HG03521 (cell line): ENCODE measurements around the gene DPP6.

Experiments
- ATAC-seq: cut with Tn5 transposase; IDR thresholded peaks from one replicate; pipeline ENCODE4 v1.9.1; 2021; ENCODE audit warnings: mild to moderate bottlenecking, moderate library complexity; ENCODE audit not compliant: unreplicated experiment

The DPP6 gene

DNA sequence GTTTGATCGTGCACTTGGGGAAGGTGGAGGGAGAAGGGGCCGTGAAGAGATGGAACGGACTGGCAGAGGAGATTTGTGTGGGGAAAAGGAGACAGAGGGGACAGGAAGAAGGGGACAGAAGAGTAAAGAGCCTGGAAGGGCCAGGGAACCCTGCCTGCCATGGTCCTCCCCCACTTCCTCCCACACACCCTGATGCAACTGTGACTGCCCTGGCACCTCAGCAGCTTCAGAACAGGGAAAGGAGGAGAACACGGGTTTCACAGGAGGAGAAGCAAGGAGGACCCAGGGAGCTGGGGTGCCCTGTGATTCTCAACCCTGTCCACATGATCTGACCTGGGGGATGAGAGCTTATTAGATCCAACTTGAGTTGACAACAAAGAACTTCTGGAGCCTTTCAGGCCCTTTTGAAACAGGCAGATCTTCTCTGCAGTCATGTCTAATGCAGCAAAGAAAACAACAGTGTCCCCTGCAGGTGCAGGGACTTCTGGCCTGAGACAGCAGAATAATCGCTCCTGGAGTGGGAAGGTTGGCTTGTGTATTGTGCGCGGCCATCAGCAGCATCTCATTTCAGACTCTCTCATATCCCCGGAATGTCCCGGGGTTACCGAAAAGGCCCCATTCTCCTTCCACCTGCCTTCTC, 529.2 kb downstream of the DPP6 start:
- no peak for ATAC-seq

DNA sequence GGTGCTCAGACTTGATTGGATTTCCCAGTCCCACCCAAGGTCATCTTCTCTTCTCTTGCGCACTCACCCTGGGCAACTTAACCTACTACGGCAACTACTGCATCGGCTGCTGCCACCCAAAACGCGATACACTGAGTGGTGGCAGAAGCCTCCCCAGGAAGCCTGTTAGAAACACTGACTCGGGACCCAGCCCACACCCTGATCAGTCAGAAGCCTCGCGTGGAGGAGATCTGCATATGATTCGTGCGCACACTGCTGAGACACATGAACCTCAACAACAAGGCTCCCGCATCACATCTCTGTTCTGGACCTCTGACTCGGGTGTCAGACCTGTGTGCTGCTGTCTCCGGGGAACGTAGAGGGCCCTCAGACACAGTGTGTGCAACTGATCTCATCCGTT, 531.3 kb downstream of the DPP6 start:
- ATAC-seq, result no peak

- no peak for ATAC-seq
These were observed 532.4 kb downstream of the DPP6 start for GRCh38 chr7:154584352-154585252.

- ATAC-seq, result no peak
These were observed 535.6 kb downstream of the DPP6 start for GRCh38 chr7:154587792-154588191.

- ATAC-seq, result no peak
These were observed 539.3 kb downstream of the DPP6 start for GRCh38 chr7:154591544-154591943.

DNA sequence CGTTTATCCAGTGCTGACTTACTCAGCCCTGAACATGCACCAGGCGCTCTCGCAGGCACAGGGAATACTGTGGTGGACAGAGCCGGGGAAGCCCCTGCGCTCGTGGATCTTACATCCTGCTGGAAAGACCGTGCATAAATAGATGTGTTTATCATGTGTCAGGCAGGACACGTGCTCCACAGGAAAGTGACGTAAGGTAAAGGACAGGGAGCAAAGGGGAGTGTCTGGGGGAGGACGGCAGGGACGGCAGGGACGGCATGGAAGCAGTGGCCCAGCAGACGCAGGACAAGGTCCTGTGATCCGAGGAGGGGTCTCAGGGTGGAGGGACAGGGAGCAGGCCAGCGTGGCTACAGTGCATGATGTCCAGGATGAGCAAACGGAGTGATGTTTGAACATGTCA, 540.2 kb downstream of the DPP6 start:
- ATAC-seq, result no peak

DNA sequence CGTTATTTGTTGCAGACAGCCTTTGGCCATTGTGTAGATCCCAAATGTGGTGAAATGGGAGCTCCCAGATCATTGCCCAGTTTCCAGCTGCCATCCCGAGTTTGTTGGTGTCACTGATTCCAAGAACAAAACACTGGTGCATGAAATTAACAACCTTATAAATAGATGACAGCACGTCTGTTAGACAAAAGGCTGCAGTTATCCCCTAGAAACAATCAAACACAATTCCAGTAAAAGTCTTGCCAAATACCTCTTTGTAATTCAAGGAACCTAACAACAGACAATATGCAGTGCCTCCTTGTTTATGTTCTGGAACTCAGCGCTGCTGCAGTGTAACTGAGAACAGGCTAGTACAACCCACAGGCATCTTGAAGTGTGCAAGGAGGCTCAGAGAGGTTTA, 546.2 kb downstream of the DPP6 start:
- ATAC-seq, result no peak

DNA sequence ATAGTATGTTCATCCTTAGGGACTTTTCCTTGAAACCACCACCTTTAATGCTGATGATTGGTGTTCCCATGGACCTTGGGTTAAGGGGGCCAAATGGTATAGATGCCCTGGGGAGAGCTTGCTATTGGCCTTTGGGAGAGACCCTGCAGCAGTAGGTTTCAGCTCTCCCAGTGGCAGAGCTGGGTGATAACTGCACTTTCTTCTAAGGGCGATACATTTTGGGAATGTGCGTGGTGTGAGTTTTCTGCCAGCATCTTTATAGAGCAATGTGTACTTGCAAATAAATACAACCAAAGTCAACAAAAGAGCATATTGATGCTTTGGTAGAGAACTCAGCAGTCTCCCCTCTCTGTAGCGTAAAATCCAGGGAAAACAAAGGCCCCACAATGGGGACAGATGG, 546.7 kb downstream of the DPP6 start:
- ATAC-seq, result no peak

DNA sequence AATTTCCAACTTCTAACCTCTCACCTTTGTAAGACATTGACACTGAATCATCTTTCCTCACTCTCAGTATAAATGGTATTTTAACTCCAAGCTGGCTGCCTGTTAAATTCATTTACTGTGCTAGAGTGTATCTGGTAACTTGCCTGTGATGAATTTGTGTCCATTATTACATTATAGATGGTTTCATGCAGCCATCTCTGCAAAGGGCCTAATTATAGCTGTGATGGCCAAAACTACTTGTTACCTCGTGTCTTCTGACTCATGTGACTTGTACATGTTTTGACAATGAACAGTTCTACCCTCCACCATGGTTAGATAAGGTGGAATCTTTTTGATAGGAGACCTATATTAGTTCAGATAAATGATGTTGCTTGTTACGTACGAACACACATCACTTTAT, 558.7 kb downstream of the DPP6 start:
- ATAC-seq, result no peak

- no peak for ATAC-seq
These were observed 561.6 kb downstream of the DPP6 start for GRCh38 chr7:154613811-154614210.

DNA sequence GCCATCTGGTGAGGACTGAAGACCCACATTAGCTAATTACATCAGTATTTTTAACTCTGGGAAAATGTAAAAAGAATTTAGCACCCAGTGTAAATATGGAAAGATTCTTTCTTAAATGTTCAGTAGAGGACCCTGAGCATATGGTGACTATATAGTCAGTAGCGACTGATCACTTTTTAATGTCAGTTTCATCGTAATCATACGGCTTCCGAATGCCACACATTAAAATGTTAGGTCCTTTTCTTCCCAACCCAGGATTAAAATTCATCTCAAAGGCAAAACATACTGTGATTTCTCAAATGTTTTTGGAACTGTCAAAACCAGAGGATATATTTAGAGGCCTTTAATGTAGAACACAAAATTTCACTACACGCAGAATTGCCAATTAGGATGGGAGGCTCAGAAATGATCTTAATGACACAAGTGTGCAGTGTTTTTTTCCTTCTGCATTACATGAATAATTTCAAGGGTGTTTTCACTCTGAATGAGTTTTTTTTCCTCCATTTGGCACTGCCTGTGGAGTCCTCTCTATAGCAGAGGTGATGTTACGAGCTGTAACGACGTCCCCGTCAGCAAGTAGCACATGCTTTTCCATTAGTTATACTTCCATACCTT, 568.0 kb downstream of the DPP6 start:
- no peak for ATAC-seq

DNA sequence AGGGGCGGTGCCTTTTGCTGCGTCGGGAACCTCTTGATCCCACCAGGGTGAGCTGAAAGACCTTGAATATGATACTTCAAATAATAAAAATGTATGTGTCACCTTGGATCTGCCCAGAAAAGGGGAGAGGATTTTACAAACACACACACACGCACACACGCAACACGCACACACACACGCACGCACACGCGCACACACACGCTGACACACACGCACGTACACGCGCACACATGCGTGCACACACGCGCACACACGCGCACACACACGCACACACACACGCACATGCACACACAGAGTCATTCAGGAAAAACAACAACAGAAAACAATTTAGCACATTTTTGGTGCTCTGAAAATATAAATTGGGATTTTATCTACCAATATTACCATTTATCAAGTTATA, 571.2 kb downstream of the DPP6 start:
- no peak for ATAC-seq

DNA sequence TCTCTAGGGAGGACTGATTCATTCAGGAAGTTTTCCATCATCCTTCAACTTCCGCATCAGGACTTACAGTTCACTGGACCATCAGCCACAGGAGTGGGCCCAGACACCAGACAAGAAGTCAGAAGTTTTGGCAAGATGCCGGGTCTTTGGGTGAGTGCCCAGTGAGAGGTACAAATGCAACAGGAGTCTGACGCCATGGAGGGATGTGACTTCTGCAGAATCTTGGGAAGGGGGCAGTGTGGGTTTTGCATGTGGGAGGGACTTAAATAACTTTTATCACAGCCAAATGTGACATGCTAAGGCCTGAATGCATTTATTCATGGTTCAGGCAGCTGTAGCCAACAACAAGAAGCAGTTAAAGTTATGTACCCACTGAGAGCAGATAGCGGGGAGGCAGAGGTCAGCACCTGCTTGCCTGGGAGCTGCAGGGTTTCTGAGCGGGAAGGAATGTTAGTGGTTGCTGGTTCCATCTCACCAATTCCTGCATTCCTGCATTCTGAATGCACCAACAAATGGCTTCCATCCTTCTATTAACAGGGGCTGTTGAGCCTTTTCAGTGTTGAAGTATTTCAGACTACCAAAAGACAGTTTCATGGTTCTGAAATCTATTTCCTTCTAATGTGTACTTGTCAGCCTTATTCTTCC, 575.6 kb downstream of the DPP6 start:
- no peak for ATAC-seq

DNA sequence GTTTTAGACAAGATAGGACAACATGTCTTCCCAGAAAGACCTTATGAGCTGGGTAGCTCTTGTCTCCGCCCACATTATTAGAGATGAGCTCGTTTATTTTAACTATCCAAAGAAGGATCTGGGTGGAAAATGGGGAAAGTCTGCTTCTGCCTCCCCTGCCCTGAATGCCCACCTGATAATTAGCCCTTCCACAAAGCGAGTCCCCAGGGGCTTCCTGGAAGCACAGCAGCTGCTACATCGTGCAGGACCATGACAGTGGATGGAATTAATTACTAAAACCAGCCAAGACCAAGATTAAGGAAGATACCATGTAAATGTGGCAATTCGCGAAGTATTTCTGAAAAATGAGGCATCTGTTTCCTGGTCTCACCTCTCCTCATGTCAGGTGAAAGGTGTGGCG, 576.4 kb downstream of the DPP6 start:
- ATAC-seq, result no peak

DNA sequence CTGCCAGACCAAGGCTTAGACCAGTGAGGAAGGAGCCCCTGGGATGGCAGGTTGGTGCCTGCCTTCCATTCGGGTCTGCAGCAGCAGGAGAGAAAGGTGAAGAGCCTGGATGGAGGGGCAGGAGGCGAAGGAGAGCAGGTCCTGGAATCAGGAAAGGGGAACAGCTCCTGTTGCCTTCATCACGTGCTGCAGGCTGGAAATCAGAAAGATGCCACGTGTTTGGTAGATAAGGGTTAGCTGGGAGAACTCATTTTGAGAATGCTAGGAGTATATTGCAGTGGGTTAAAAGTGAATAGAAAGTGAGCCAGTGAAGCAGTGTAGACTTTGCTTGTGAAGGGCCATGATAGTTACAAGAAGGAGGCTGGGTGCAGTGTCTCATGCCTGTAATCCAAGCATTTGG, 579.0 kb downstream of the DPP6 start:
- ATAC-seq, result no peak

- no peak for ATAC-seq
These were observed 581.4 kb downstream of the DPP6 start for GRCh38 chr7:154633641-154634040.

DNA sequence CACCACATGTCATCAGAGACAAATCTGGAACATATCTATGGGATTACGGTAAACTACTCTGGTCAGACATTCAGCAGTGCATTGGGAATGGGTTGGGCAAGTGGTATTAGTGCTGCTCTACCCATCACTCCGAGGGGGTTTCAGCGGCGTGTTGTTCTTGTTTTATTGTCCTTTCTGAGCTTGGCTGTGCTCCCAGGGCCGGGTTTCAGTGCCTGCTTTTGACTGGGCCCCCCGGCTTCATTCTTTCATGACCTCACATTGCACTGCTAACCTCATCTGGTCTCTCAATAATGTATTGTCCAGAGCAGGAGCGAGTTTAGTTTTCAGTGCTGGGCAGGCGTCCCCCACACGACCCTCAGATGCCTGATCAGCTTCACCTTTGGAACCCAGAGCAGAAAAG, 586.1 kb downstream of the DPP6 start:
- ATAC-seq, result no peak

DNA sequence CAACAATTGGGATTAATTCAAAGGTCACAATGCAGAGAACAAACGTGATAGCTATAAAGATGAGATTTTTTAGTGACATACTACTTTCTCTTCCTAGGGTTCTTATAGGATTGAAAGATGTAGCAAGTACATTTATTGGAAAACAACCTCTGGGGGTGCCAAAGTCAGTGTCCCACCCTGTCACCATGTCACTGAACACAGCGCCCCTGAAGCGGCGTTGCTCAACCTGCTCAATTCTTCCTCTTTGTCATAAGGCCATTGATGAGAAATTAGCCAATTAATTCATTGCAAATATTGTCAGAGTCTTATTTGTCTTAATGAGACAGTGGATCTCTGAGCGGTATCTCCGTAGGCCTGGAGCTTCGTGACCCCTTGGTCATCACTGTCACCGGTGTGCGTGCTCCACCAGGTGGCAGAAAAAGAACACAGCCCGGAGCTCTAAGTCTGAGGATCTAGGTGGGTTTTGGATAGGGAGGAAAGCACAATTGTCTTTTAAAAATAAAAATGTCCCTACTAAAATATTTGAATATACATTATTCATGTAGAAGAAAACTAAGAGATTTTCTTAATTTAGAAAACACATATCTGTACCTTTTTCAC, 588.2 kb downstream of the DPP6 start:
- no peak for ATAC-seq

DNA sequence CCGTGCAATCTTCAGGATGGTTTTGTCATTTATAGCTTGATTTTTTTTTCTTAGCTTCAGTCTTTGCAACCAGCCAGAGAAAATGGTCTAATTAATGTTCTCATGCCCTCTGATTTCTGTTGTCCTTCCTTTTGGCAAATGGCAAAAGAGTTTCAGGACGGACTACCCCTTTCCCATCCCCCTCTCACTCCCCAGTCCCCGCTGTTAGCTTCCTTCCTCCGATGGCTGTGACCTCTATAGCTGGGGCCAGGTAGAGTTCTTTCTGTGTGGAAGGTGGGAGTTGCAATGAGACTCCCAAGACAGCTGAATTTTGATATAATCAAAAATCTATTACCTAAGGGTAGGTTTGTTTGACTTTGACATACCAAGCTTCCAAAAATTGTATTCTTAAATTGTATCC, 588.7 kb downstream of the DPP6 start:
- ATAC-seq, result no peak

- no peak for ATAC-seq
These were observed 592.2 kb downstream of the DPP6 start for GRCh38 chr7:154644366-154644765.
